Motor neuron (in vitro differentiated cells): ENCODE data around the gene LRRC47. TPM values are rescaled to one million over a fixed set of nuclear protein-coding genes. Genes with fewer than 3 reads are reported as not detected.
A peak's percentile ranks its signal among the peaks of the same experiment; 100 is the strongest.

Experiments
- ATAC-seq, 8 experiments: fragments of 200-7000 bp; cut with Tn5 transposase; replicated peaks in 6 of 8; 2 replicates each; pipeline ENCODE4 v1.8.0; 2021; ENCODE audit warnings: mild to moderate bottlenecking in 8 of 8, moderate library complexity in 8 of 8
- H3K27ac ChIP-seq, 2 donors: fragments of 250-450 bp; sonication (Bioruptor Pico); 2 replicates each; pipeline ENCODE4 v1.9.0; 2021; ENCODE audit warnings: antibody characterized with exemption in 2 of 2, mild to moderate bottlenecking in 2 of 2, moderate library complexity in 1 of 2
- H3K4me1 ChIP-seq, 2 donors: fragments of 250-450 bp; sonication (Bioruptor Pico); replicated peaks in 1 of 2; 2 replicates each; pipeline ENCODE4 v1.6.1; 2021; ENCODE audit warnings: antibody characterized with exemption in 2 of 2, mild to moderate bottlenecking in 2 of 2, moderate library complexity in 1 of 2
- H3K4me3 ChIP-seq, 5 donors: fragments of 250-450 bp; sonication (Bioruptor Pico); 2 replicates each; pipeline ENCODE4 v1.9.0; 2021; ENCODE audit warnings: antibody characterized with exemption in 5 of 5, mild to moderate bottlenecking in 5 of 5, moderate library complexity in 4 of 5
- WGBS, 10 experiments: fragments of 450-650 bp; shearing (Covaris generic); methylation state at CpG; one replicate each; pipeline ENCODE4 v1.0.0; 2022; 5-methylcytosine and 5-hydroxymethylcytosine counted together
- in situ Hi-C, 9 experiments: fragments of 400-800 bp; cut with MboI; loops; one replicate each; pipeline ENCODE4 v1.15.0; 2021; ENCODE audit warnings: low sequenced_read_pairs in 9 of 9, low pct_unique_long_range_greater_than_20kb in 2 of 9; ENCODE audit not compliant: unreplicated experiment in 9 of 9
- total RNA-seq, 8 experiments: library from RNA; unstranded; fragments of 300-600 nt; gene quantifications; 2 replicates each; pipeline versions ENCODE4 v1.2.3 to v1.2.4, GENCODE V29; 2022

The LRRC47 gene
- total RNA-seq, result 10 to 100 TPM; 27.4 to 59.1 (median 39.8) TPM

DNA sequence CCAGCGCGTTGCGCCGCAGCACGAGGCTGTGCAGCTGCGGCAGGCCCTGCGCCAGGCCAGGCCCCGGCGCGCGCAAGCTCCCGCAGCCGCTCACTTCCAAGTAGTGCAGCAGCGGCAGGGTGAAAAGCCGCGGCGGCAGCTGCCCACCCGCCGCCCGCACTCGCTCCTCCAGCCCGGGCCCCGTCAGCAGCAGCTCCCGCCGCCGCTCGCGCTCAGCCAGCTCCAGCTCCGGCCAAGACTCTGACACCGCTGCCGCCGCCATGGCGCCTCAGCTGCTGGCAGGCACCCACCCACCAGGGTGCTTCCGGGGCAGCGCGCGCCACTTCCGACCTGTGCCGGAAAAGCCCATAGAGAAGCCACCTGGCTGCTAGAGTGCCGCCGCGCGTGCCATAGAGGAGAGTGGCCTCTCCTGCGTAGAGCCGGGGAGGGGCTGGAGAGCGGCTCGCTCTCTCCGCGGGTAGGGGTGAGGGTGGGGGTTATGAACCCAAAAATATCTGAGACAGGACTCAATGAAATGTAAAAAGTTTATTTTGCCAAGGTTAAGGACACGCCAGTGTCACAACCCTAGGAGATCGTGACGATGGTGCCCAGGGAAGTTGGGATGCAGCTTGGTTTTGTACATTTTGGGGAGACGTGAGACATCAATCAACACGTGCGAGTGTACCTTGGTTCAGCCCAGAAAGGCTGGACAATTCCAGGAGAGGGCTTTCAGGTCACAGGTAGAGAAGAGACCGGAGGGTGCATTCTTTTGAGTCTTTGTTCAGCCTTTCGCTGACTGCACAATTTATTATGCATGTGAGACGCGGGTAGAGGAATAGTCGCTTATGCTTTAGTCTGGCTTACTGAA is at the start of gene LRRC47:
LRRC47 (minus strand) TSS at position 284 of the 847 bp plus-strand sequence; CDS start at position 262, 22 bp downstream.
- peak; percentile 97 to 99 (median 98) for ATAC-seq
- Histone ChIP-seq H3K4me3 (peak within 1 kb of the TSS; percentile 63 to 92 (median 81)), H3K4me1 (peaks cover 39 to 46% of the 10 kb centered on the region in 2 donors), H3K27ac (peak within 1 kb of the TSS; percentile 34 to 80)
- in situ Hi-C loops, result no loop called here
- WGBS, 10 experiments, result 0 to 40% (median 6%) methylated on average over 3 to 30 of the region's 60 CpGs; no CpG with 5 or more reads in 2 of the 10 experiments

DNA sequence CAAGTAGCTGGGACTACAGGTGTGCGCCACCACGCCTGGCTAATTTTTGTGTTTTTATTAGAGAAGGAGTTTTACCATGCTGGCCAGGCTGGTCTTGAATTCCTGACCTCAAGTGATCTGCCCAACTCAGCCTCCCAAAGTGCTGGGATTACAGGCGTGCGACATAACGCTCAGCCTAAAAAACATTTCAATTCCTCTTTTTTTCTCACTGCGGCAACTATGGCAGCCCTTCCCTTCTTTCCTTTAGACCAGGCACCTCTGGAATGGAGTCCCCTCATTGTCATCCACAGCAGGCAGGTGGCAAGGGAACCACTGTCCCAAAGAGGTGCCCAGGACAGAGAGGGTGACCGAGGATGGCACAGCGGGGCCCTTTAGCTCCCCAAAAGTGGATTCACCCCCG is 46.6 kb upstream of the LRRC47 start:
- Histone ChIP-seq H3K27ac (no peak overlapping the region), H3K4me3 (no peak overlapping the region), H3K4me1 (no peaks in the 10 kb centered on the region)
- no peak for ATAC-seq
- 88 to 100% (median 98%) methylated on average over 1 to 9 of the region's 9 CpGs; no CpG with 5 or more reads in 3 of the 10 experiments for WGBS, 10 experiments
- in situ Hi-C loops, result no loop called here

DNA sequence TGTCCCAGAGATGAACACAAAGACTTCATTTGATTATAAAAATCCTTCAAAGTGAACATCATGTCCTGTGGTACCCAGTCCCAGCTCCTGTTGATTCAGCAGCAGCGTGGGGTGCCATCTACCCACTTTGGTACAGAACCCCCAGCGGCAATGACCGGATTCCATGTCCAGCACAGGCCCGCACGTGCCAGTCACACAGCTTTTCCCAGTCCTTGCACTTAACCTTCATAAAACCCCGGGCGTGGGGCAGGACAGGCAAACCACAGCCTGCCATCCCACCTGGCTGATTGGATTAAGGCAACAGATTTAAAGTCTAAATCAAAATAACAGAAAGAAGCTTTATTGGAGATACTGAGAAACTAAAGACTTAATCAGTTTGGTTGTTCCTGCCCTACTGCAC is 45.2 kb upstream of the LRRC47 start:
- ATAC-seq, result no peak
- H3K27ac ChIP-seq, result no peak overlapping the region
- no peak overlapping the region for H3K4me3 ChIP-seq
- H3K4me1 ChIP-seq, result no peaks in the 10 kb centered on the region
- in situ Hi-C loops, result no loop called here
- 91 to 100% (median 96%) methylated on average over 3 to 7 of the region's 7 CpGs; no CpG with 5 or more reads in 4 of the 10 experiments for WGBS, 10 experiments

DNA sequence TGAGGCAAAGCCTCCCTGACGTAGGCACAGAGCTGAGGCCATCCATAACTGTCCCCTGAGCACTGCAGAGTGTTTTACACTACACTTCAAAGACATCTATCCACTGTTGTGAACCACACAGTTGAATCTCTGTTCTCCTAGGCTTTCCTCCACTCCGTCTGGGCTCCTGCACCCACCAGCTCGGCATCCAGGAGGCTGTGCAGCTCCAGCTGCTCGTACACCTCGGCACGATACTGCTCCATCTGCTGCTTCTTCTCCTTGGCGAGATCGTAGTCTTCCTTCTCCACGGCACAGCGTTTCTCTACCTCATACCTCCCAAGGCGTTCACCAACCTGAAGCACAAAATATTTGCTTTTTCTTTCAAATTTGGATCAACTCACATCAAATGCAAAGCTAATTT is 42.5 kb upstream of the LRRC47 start:
- no peak overlapping the region for H3K4me3 ChIP-seq
- in situ Hi-C loops, result no loop called here
- no peaks in the 10 kb centered on the region for H3K4me1 ChIP-seq
- ATAC-seq, result peak in 2 of 8 experiments; percentile 27 to 36
- no peak overlapping the region for H3K27ac ChIP-seq
- 78 to 100% (median 87%) methylated on average over 1 to 11 of the region's 11 CpGs; no CpG with 5 or more reads in 3 of the 10 experiments for WGBS, 10 experiments

DNA sequence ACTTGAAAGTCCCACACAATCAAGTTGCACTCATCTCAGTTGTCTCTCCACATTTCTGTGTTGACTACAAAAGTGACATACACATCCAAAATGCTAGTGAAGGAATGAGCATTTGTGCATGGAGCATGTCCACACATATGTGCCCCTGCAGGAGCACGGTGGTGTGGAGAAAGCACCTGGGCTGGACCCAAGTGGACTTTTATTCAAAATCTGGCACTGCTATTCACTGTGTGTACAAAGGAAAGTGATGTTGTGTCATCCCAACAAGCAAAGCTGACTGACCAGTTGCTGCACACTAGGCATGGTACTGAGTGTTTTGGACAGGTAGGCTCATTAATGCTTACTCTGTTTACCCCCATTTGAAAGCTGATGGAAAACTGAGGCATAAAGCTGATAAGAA is 41.4 kb upstream of the LRRC47 start:
- no peak overlapping the region for H3K4me3 ChIP-seq
- in situ Hi-C loops, result no loop called here
- H3K27ac ChIP-seq, result no peak overlapping the region
- no peaks in the 10 kb centered on the region for H3K4me1 ChIP-seq
- ATAC-seq, result no peak
- WGBS, 10 experiments, result 83 to 100% (median 93%) methylated on average over 1 of the region's 1 CpG; no CpG with 5 or more reads in 6 of the 10 experiments

DNA sequence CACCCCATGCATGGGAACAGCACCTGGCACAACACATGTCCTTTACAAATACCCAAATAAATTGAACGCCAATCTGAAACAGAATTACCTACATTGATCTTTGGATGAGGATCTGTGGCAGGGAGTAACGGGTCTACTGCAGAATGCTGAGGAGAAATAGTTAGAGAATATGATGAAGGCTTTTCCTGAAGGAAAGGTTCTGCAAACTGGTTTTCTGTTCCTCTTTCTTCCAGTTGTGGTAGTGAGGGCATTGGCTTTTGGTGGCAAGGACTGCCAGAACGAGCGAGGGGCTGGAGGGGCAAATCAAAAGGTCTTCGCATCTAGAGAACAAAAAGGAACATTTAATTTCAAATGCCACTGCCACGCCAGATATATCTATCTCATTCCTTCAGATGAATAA is 40.9 kb upstream of the LRRC47 start:
- WGBS, 10 experiments, result 93 to 100% (median 97%) methylated on average over 2 to 6 of the region's 6 CpGs; no CpG with 5 or more reads in 1 of the 10 experiments
- no peak for ATAC-seq
- Histone ChIP-seq H3K27ac (no peak overlapping the region), H3K4me1 (no peaks in the 10 kb centered on the region), H3K4me3 (no peak overlapping the region)
- in situ Hi-C loops, result no loop called here

DNA sequence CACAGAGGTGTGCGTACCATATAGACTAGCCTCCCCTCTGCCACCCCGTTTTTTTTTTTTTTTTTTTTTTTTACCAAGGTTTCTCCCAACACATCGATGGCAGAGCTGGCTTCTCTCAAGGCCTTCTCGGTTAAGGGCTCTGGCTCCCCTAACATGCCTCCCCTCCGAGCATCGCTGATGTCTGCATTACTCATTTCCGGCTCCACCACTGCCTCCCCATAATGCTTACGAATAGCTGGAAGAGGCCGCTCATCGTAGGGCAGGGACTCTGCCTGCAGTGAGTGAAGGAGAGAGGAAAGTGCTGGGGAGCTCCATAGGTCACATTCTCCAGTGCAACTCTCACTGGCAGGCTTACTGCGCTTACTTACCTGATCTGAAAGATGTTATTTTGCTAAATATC is 40.1 kb upstream of the LRRC47 start:
- H3K4me3 ChIP-seq, result no peak overlapping the region
- 86 to 100% (median 93%) methylated on average over 1 to 11 of the region's 11 CpGs; no CpG with 5 or more reads in 2 of the 10 experiments for WGBS, 10 experiments
- in situ Hi-C loops, result no loop called here
- no peak for ATAC-seq
- H3K4me1 ChIP-seq, result no peaks in the 10 kb centered on the region
- no peak overlapping the region for H3K27ac ChIP-seq

DNA sequence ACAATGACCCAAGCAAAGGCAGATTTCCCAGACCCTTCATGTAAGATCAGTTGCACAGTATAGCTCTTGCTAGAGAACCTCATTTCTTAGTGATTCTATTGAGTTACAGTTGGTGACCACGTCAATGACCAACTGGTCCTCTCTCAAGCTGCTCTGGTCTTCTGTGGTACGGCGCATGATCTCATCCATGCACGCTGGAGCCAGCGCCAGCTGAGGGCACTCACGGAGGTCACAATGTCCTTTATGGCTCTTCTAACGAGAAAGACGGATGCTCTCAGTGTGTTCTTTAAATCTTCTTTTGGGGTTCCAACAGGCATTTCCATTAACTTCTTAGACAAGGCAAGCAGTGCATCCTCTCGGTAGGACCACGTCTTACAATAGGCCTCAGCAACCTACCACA is 38.4 kb upstream of the LRRC47 start:
- Histone ChIP-seq H3K27ac (no peak overlapping the region), H3K4me3 (no peak overlapping the region), H3K4me1 (no peaks in the 10 kb centered on the region)
- ATAC-seq, result no peak
- 84 to 100% (median 96%) methylated on average over 2 to 10 of the region's 10 CpGs; no CpG with 5 or more reads in 1 of the 10 experiments for WGBS, 10 experiments
- in situ Hi-C loops, result no loop called here

DNA sequence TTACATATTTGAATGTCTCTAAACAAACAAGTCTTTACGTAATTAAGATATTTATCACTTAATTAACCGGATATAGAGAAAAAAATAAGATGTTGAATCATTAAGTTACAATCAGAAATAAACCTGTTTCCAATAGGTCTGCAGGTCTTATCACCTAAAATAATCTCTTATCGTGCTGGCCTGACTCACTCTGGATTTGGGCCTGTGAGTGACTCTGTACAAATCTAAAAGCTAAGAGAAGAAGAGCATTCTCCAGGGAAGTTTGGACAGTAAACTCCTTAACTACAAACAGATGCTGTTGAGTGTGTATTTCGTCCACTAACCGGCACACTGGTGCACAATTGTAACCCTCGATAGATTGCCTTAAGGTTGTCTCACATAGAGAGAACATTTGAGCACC is 35.4 kb upstream of the LRRC47 start:
- H3K4me1 ChIP-seq, result no peaks in the 10 kb centered on the region
- WGBS, 10 experiments, result 6 to 96% (median 79%) methylated on average over 3 to 6 of the region's 6 CpGs; no CpG with 5 or more reads in 1 of the 10 experiments
- ATAC-seq, result no peak
- in situ Hi-C loops, result no loop called here
- H3K27ac ChIP-seq, result no peak overlapping the region
- no peak overlapping the region for H3K4me3 ChIP-seq

DNA sequence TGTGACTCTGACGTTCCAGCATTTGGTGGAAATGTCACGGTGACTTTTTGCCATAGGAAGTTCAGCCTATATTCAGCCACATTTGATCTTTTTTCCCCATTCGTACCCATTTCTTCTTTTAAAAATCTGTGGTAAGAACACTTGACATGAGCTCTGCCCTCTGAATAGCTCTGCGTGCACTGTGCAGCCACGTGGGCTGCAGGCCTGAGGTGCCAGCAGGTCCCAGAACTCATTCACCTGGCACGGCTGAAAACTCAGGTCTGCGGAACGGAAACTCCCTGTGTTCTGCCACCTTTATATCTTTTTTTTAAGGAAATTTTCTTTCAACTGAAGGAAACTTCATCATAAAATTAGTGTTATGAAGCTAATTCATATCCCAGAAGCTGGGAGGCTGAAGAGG is 32.1 kb upstream of the LRRC47 start:
- no peak overlapping the region for H3K4me3 ChIP-seq
- 86 to 100% (median 92%) methylated on average over 2 to 8 of the region's 8 CpGs; no CpG with 5 or more reads in 1 of the 10 experiments for WGBS, 10 experiments
- ATAC-seq, result no peak
- in situ Hi-C loops, result no loop called here
- H3K27ac ChIP-seq, result no peak overlapping the region
- no peaks in the 10 kb centered on the region for H3K4me1 ChIP-seq

DNA sequence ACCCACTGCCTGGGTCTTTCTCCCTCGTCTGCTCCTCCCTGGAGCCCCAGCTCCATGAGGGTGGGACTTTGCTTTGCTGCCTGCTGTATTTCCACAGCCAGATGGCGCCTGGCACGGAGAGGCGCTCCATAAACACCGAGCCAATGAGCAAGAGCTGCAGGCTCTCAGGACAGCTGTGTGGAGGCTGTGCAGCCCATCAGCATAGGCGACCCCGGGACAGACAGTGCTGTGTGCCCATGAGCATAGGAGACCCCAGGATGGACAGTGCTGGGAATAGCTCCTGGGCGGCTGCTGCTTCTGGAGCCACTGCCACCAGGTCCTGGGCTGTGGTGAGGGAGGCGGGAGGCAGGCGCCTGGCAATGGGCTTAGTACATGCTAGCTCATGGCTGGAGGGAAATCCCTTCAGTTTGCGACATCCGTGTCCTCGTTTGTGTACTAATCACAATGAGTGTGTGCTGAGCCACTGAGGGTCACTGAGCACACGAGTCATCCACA is 31.6 kb upstream of the LRRC47 start:
- 67 to 100% (median 82%) methylated on average over 1 to 12 of the region's 14 CpGs; no CpG with 5 or more reads in 2 of the 10 experiments for WGBS, 10 experiments
- H3K4me3 ChIP-seq, result no peak overlapping the region
- peak in 5 of 8 experiments; percentile 25 to 35 (median 31) for ATAC-seq
- H3K4me1 ChIP-seq, result no peaks in the 10 kb centered on the region
- H3K27ac ChIP-seq, result no peak overlapping the region
- in situ Hi-C loops, result no loop called here

DNA sequence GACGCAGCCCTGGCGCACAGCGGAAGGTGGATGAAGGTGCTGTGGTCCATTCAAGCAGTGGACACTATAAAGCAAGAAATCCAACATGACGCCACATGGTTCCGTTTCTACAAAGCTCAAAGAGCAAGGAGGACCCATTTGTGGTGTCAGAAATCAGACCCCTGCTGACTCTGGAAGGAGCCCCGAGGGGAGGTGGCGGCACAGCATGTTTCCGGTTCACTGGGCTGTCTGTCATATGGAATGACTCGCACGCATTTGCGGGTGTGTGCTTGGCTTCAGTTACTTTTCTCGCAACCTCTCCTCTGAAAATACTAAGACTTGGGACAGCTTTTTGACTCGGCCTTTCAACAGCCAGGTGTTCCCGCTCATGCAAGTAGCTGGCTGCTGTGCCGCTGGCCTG is 29.1 kb upstream of the LRRC47 start:
- in situ Hi-C loops, result no loop called here
- H3K4me1 ChIP-seq, result peaks cover 10 to 15% of the 10 kb centered on the region in 2 donors
- H3K4me3 ChIP-seq, result no peak overlapping the region
- peak in 1 of 8 experiments; percentile 39 for ATAC-seq
- no peak overlapping the region for H3K27ac ChIP-seq
- WGBS, 10 experiments, result 71 to 100% (median 90%) methylated on average over 2 to 12 of the region's 15 CpGs; no CpG with 5 or more reads in 3 of the 10 experiments

DNA sequence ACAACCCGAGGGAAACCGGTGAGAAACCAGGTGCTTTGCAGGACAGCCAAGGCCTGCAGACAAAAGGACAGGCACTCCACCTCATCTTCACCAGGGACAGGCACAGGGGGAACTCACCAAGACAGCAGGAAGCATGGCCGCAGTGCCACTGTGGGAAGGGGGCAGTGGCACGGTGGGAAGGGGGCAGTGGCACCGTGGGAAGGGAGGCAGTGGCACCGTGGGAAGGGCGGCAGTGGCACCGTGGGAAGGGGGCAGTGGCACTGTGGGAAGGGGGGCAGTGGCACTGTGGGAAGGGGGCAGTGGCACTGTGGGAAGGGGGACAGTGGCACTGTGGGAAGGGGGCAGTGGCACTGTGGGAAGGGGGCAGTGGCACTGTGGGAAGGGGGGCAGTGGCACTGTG is 28.4 kb upstream of the LRRC47 start:
- no peak overlapping the region for H3K27ac ChIP-seq
- H3K4me3 ChIP-seq, result no peak overlapping the region
- ATAC-seq, result no peak
- in situ Hi-C loops, result no loop called here
- WGBS, 10 experiments, result 67 to 96% methylated on average over 4 of the region's 8 CpGs; no CpG with 5 or more reads in 8 of the 10 experiments
- H3K4me1 ChIP-seq, result peaks cover 10 to 21% of the 10 kb centered on the region in 2 donors
